HL-60 (cell line): ENCODE results near the gene COL19A1.

Experiments used
- CTCF ChIP-seq: IDR thresholded peaks from one replicate; pipeline ENCODE4 v1.5.1; 2011; ENCODE audit warnings: low read length, control low read depth, inconsistent platforms; ENCODE audit not compliant: insufficient read depth
- GABPA ChIP-seq: IDR thresholded peaks from 2 replicates; pipeline ENCODE4 v1.6.1; 2012; ENCODE audit warnings: low read depth
- POLR2AphosphoS5 ChIP-seq: IDR thresholded peaks from 2 replicates; pipeline ENCODE4 v1.6.1; 2012; ENCODE audit warnings: low read depth
- REST ChIP-seq: IDR thresholded peaks from 2 replicates; pipeline ENCODE4 v1.6.1; 2012; ENCODE audit warnings: low read depth; ENCODE audit not compliant: insufficient replicate concordance
- SPI1 ChIP-seq: IDR thresholded peaks from 2 replicates; pipeline ENCODE4 v1.6.1; 2012; ENCODE audit warnings: low read depth, mild to moderate bottlenecking, borderline replicate concordance

GRCh38 chr6:69847492-69847788, 18.9 kb upstream of the COL19A1 start:
- TF ChIP-seq SPI1, result no peak
- no peak for TF ChIP-seq CTCF
- no peak for TF ChIP-seq POLR2AphosphoS5
- TF ChIP-seq REST, result no peak
- no peak for TF ChIP-seq GABPA
